ENCODE data around the gene STMN1. TPM values are rescaled to one million over a fixed set of nuclear protein-coding genes. Genes with fewer than 3 reads are reported as not detected.

STMN1 gene
- total RNA-seq, 1 donor from 2014 or later = 91.8 TPM

DNA sequence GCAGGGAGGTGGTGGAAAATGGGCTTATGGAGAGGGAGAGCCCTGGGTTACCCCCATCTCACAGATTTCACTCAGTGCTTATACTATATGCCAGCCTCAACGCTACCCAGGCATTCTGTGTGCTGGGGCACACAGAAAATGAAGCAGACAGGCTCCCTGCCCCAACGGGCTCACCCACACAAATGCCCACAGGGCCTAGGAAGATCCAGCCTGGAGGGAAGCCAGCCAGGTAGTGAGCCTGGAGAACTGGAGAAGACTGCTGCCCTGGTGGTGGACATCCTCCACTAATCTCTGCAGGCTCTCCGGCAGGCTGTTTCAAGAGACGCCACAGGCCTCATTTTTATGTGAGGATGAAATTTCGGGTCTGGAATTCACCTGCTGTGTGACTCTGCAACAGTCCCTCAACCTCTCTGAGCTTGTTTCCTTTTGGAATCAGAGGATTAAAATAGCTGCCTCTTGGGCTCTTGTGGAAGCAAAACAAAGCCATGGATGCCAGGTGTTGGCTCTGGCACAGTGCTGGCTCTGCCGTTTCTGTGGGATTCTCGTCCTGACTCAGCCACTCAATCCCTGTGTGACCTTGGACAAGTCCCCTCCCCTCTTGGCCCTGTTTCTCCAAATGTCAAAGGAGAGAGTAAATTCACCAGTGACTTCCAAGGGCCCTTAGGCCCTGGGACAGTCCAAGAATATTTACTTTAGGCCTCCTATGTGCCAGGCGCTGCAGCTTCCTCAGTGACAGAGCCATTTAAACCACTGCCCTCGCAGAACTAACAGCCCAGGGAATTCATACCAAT lies 34.3 kb downstream of the STMN1 start:
- Histone ChIP-seq H3K4me1 (peaks cover 60% of the 10 kb centered on the region), H3K4me3 (no peak overlapping the region), H3K27me3 (no peaks in the 10 kb centered on the region), H3K27ac (peak overlapping the region; percentile 0), H3K9me3 (no peaks in the 10 kb centered on the region), H3K36me3 (no peaks in the 10 kb centered on the region)
- TF ChIP-seq, protein P1, sequence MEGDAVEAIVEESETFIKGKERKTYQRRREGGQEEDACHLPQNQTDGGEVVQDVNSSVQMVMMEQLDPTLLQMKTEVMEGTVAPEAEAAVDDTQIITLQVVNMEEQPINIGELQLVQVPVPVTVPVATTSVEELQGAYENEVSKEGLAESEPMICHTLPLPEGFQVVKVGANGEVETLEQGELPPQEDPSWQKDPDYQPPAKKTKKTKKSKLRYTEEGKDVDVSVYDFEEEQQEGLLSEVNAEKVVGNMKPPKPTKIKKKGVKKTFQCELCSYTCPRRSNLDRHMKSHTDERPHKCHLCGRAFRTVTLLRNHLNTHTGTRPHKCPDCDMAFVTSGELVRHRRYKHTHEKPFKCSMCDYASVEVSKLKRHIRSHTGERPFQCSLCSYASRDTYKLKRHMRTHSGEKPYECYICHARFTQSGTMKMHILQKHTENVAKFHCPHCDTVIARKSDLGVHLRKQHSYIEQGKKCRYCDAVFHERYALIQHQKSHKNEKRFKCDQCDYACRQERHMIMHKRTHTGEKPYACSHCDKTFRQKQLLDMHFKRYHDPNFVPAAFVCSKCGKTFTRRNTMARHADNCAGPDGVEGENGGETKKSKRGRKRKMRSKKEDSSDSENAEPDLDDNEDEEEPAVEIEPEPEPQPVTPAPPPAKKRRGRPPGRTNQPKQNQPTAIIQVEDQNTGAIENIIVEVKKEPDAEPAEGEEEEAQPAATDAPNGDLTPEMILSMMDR (IDR thresholded peaks at IDR 0.05) = no peak
- no peak for TF ChIP-seq POLR2AphosphoS5 (IDR thresholded peaks at IDR 0.05; ENCODE audit: insufficient read depth in 1 of 2, low read depth in 1 of 2)
- no peak for DNase-seq (ENCODE audit: extremely low spot score in 2 of 2)
- intact Hi-C loops (cut with DNase I) = no loop called here

DNA sequence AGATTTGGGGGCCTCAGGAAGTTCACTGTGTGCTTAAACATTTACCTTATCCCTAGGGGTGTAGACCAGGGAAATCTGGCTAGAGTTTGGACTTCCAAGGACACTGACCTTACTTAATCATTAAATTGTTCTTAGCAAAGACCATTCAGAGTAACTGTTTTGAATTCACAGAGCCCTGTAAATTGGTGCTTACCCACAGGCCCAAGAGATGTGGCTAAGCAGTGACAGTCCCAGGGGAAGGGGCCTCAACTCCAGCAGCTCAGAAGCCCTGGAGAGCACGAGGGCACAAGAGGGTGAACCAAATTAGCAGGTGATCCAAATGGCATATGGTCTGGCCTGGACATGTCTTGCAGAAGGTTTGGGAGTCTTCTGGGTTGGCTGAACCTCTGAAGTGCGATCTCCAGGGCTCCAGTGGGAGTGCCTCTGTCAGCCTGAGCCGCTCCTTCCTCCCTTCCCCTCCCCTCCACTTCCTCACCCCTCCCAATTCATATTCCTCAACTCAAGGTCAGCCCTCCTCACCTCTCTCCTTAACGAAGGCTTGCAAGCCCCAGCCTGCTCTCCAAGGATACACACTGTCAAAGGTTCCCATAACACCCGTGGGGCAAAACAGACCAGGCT lies 35.0 kb downstream of the STMN1 start:
- no peak overlapping the region for H3K4me3 ChIP-seq
- H3K36me3 ChIP-seq = no peaks in the 10 kb centered on the region
- H3K27me3 ChIP-seq = no peaks in the 10 kb centered on the region
- no peak overlapping the region for H3K27ac ChIP-seq
- no peaks in the 10 kb centered on the region for H3K9me3 ChIP-seq
- peaks cover 56% of the 10 kb centered on the region for H3K4me1 ChIP-seq
- TF ChIP-seq, protein P1 (IDR thresholded peaks at IDR 0.05) = no peak
- no peak for TF ChIP-seq POLR2A (IDR thresholded peaks at IDR 0.05)
- TF ChIP-seq POLR2AphosphoS5 (IDR thresholded peaks at IDR 0.05; ENCODE audit: insufficient read depth in 1 of 2, low read depth in 1 of 2) = no peak
- DNase-seq (ENCODE audit: extremely low spot score in 2 of 2) = no peak
- intact Hi-C loops (cut with DNase I) = no loop called here

DNA sequence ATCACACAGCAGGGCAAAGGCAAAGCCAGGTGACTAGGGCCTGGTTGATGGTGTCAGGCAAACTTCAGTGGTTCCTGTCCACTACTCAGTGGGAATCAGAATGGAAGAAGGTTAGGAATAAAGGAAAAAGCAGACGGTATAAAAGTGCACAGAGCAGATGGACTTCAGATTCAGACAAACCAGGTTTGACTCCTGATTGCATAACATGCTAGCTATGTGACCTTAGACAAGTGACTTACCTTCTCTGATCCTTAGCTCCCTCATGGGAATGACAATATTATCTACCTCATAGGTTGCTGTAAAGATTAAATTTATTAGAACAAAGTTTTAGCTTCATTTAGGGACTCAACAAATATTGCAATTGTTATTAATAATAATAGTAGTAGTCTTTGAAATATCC lies 35.6 kb downstream of the STMN1 start:
- Histone ChIP-seq H3K27me3 (no peaks in the 10 kb centered on the region), H3K4me3 (no peak overlapping the region), H3K27ac (no peak overlapping the region), H3K4me1 (peaks cover 50% of the 10 kb centered on the region), H3K9me3 (no peaks in the 10 kb centered on the region), H3K36me3 (no peaks in the 10 kb centered on the region)
- DNase-seq (ENCODE audit: extremely low spot score in 2 of 2) = no peak
- TF ChIP-seq, protein P1 (IDR thresholded peaks at IDR 0.05) = no peak
- TF ChIP-seq POLR2AphosphoS5 (IDR thresholded peaks at IDR 0.05; ENCODE audit: insufficient read depth in 1 of 2, low read depth in 1 of 2) = no peak
- no peak for TF ChIP-seq POLR2A (IDR thresholded peaks at IDR 0.05)
- intact Hi-C loops (cut with DNase I) = no loop called here

DNA sequence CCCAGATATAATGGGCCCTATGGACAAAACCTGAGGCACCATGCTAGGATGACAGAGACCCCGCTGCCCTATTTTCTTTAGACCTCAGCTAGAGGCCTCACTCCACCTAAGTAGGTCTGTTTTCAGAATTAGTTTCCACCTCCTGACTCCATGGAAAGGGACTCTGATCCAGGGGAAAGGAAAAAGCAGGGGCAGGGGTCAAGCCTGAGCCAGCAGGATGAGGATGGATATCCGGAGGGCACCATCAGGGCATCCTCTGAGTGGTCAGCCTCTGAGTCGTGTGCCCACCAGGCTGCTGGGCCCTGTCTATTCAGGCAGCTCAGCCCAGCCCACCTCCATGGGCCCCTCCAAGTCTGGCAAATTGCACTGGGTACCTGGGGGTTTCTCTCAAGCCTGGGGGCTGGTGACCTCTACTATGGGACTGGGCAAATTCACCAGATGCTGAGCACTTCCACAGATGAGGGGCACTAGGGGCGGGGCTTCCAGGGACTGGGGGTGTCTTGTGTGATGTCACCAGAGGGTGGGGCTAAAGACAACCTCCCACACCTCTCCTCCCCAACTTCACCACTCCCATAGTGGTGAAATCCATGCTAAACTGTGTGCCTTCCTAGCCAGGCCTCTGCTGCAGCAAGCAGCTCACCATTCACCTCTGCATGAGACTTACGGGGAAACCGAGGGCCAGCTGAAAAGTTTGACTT lies 36.2 kb downstream of the STMN1 start:
- H3K27ac ChIP-seq = no peak overlapping the region
- H3K4me1 ChIP-seq = peaks cover 49% of the 10 kb centered on the region

More for the DNA sequence above, 36.2 kb downstream of the STMN1 start:
- H3K36me3 ChIP-seq = no peaks in the 10 kb centered on the region
- no peaks in the 10 kb centered on the region for H3K9me3 ChIP-seq
- H3K27me3 ChIP-seq = no peaks in the 10 kb centered on the region
- no peak overlapping the region for H3K4me3 ChIP-seq
- intact Hi-C loops (cut with DNase I) = no loop called here
- no peak for DNase-seq (ENCODE audit: extremely low spot score in 2 of 2)
- TF ChIP-seq POLR2A (IDR thresholded peaks at IDR 0.05) (no peak), POLR2AphosphoS5 (IDR thresholded peaks at IDR 0.05; ENCODE audit: insufficient read depth in 1 of 2, low read depth in 1 of 2) (no peak)
- TF ChIP-seq, protein P1 (IDR thresholded peaks at IDR 0.05) = no peak
